TTC549 (cell line): ENCODE data around the gene CADM3.

ENCODE experiments used
- FAIRE-seq: peaks from 2 replicates; lab custom pipeline; 2012; peaks lifted over from hg19 to GRCh38; lab: Jason Lieb, UNC

The CADM3 gene

GRCh38 chr1:159207774-159208173 is 36.4 kb downstream of the CADM3 start:
- FAIRE-seq, result no peak

GRCh38 chr1:159208175-159208825 is 36.9 kb downstream of the CADM3 start:
- FAIRE-seq, result no peak

- no peak for FAIRE-seq
Measured at GRCh38 chr1:159209061-159209460, 37.6 kb downstream of the CADM3 start.

- FAIRE-seq, result peak; percentile 33
Measured at GRCh38 chr1:159211331-159212136, 40.1 kb downstream of the CADM3 start.

- FAIRE-seq, result no peak
Measured at GRCh38 chr1:159212596-159212995, 41.2 kb downstream of the CADM3 start.

GRCh38 chr1:159214149-159214760 is 42.8 kb downstream of the CADM3 start:
- peak; percentile 54 for FAIRE-seq

- no peak for FAIRE-seq
Measured at GRCh38 chr1:159218649-159219636, 47.5 kb downstream of the CADM3 start.

GRCh38 chr1:159222075-159222865 is 50.9 kb downstream of the CADM3 start:
- FAIRE-seq, result no peak

- no peak for FAIRE-seq
Measured at GRCh38 chr1:159223004-159223403, 51.6 kb downstream of the CADM3 start.

- no peak for FAIRE-seq
Measured at GRCh38 chr1:159228554-159228953, 57.1 kb downstream of the CADM3 start.

GRCh38 chr1:159229260-159229885 is 58.0 kb downstream of the CADM3 start:
- FAIRE-seq, result no peak

- no peak for FAIRE-seq
Measured at GRCh38 chr1:159229896-159230295, 58.5 kb downstream of the CADM3 start.

GRCh38 chr1:159239551-159240220 is 68.3 kb downstream of the CADM3 start:
- no peak for FAIRE-seq

- FAIRE-seq, result no peak
Measured at GRCh38 chr1:159247266-159247665, 75.9 kb downstream of the CADM3 start.

- FAIRE-seq, result no peak
Measured at GRCh38 chr1:159248311-159248710, 76.9 kb downstream of the CADM3 start.

- FAIRE-seq, result no peak
Measured at GRCh38 chr1:159250638-159251216, 79.3 kb downstream of the CADM3 start.
